Uterus (tissue), 4 donors: ENCODE measurements around the gene YTHDF1. TPM values are rescaled to one million over a fixed set of nuclear protein-coding genes. Genes with fewer than 3 reads are reported as not detected.

Source experiments
- DNase-seq, 2 donors: peaks; one replicate each; pipeline ENCODE4 v3.0.0-alpha.2; 2019 to 2020
- H3K27ac ChIP-seq, 2 donors: fragments of 200-600 bp; sonication (generic); 1 replicate in 1 of 2; 2 replicates in 1 of 2; pipeline ENCODE4 v1.5.1; 2016 to 2018
- H3K27me3 ChIP-seq, 2 donors: fragments of 200-600 bp; sonication (generic); one replicate each; pipeline ENCODE4 v1.5.1; 2018 to 2019; ENCODE audit warnings: control low read depth in 1 of 2
- H3K36me3 ChIP-seq, 2 donors: fragments of 200-600 bp; sonication (generic); one replicate each; pipeline ENCODE4 v1.5.1; 2019; ENCODE audit warnings: control low read depth in 1 of 2
- H3K4me1 ChIP-seq, 2 donors: fragments of 200-600 bp; sonication (generic); one replicate each; pipeline ENCODE4 v1.5.1; 2018 to 2019; ENCODE audit warnings: control low read depth in 1 of 2
- H3K4me3 ChIP-seq, 2 donors: fragments of 200-600 bp; sonication (generic); 1 replicate in 1 of 2; 2 replicates in 1 of 2; pipeline ENCODE4 v1.5.1; 2018 to 2019; ENCODE audit warnings: mild to moderate bottlenecking in 1 of 2
- H3K9me3 ChIP-seq, 2 donors: fragments of 200-600 bp; sonication (generic); one replicate each; pipeline ENCODE4 v1.5.1; 2019; ENCODE audit warnings: control low read depth in 1 of 2
- CTCF ChIP-seq, 4 experiments: fragments of 200-600 bp in 2 of 4; fragments of 450-650 bp in 2 of 4; sonication (generic) in 2 of 4; IDR thresholded peaks; one replicate each; pipeline ENCODE4 v1.5.1; 2016 to 2019; ENCODE audit warnings: antibody characterized with exemption in 4 of 4, mild to moderate bottlenecking in 2 of 4, moderate library complexity in 1 of 4
- POLR2A ChIP-seq, 2 donors: fragments of 450-650 bp; IDR thresholded peaks; one replicate each; pipeline ENCODE4 v1.6.1; 2016; ENCODE audit warnings: antibody characterized with exemption in 2 of 2, mild to moderate bottlenecking in 1 of 2, moderate library complexity in 1 of 2
- intact Hi-C: fragments of 100-400 bp; cut with DNase I; formaldehyde crosslinking; loops from one replicate; pipeline ENCODE4 v1.15.1; 2023; ENCODE audit warnings: low total_unique reads
- total RNA-seq, 4 donors: library from RNA; depleted of rRNA in 3 of 4; stranded (reverse); fragments of >200 nt in 3 of 4; gene quantifications; one replicate each; pipeline versions ENCODE4 v1.1.0 to v1.2.4, GENCODE V29; 2014 to 2023
- donor health status: DM: yes; HTN: yes; CAD: no.

The YTHDF1 gene
- total RNA-seq, 4 donors from 2014 or later, result 17.9 to 35.8 (median 25.8) TPM

- H3K36me3 ChIP-seq, result no peaks in the 10 kb centered on the region
- H3K9me3 ChIP-seq, result no peaks in the 10 kb centered on the region
- no peaks in the 10 kb centered on the region for H3K4me1 ChIP-seq
- no peak for DNase-seq
- no peak for TF ChIP-seq CTCF (IDR thresholded peaks at IDR 0.05)
- TF ChIP-seq POLR2A (IDR thresholded peaks at IDR 0.05), result no peak
- H3K27ac ChIP-seq, result no peak overlapping the region
- H3K27me3 ChIP-seq, result no peaks in the 10 kb centered on the region
- H3K4me3 ChIP-seq, result no peak overlapping the region
- intact Hi-C loops, result no loop called here
These were observed 27.8 kb upstream of the YTHDF1 start for GRCh38 chr20:63243604-63244247.

- no peak for TF ChIP-seq CTCF (IDR thresholded peaks at IDR 0.05)
- TF ChIP-seq POLR2A (IDR thresholded peaks at IDR 0.05), result no peak
- intact Hi-C loops, result no loop called here
- no peak overlapping the region for H3K27ac ChIP-seq
- H3K9me3 ChIP-seq, result no peaks in the 10 kb centered on the region
- H3K36me3 ChIP-seq, result no peaks in the 10 kb centered on the region
- H3K27me3 ChIP-seq, result no peaks in the 10 kb centered on the region
- no peaks in the 10 kb centered on the region for H3K4me1 ChIP-seq
- H3K4me3 ChIP-seq, result no peak overlapping the region
- DNase-seq, result no peak
These were observed 26.8 kb upstream of the YTHDF1 start for GRCh38 chr20:63242736-63243135.

- TF ChIP-seq POLR2A (IDR thresholded peaks at IDR 0.05) (no peak), CTCF (IDR thresholded peaks at IDR 0.05) (no peak)
- intact Hi-C loops, result no loop called here
- H3K4me3 ChIP-seq, result no peak overlapping the region
- DNase-seq, result no peak
- H3K9me3 ChIP-seq, result no peaks in the 10 kb centered on the region
- no peak overlapping the region for H3K27ac ChIP-seq
- no peaks in the 10 kb centered on the region for H3K27me3 ChIP-seq
- H3K36me3 ChIP-seq, result no peaks in the 10 kb centered on the region
- no peaks in the 10 kb centered on the region for H3K4me1 ChIP-seq
These were observed 25.3 kb upstream of the YTHDF1 start for GRCh38 chr20:63241272-63241671.

DNA sequence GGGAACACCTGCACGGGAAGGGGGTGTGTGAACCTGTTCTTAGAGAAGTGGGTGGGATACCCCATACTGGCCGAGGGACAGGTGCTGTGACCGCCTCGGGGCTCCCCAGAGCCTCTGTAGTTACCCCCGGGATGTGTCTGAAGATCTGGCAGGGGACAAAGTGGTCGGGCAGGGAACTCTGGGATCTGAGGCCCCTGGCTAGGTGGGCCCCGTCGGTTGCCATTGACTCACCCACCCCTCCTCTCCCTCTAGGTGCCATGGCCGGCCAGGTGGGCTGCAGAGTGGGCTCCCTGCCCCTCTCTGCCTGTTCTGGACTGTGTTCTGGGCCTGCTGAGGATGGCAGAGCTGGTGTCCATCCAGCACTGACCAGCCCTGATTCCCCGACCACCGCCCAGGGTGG, 24.1 kb upstream of the YTHDF1 start:
- H3K27me3 ChIP-seq, result no peaks in the 10 kb centered on the region
- no peak overlapping the region for H3K27ac ChIP-seq
- no peak for DNase-seq
- intact Hi-C loops, result no loop called here
- no peaks in the 10 kb centered on the region for H3K4me1 ChIP-seq
- H3K9me3 ChIP-seq, result no peaks in the 10 kb centered on the region
- TF ChIP-seq POLR2A (IDR thresholded peaks at IDR 0.05) (no peak), CTCF (IDR thresholded peaks at IDR 0.05) (no peak)
- H3K36me3 ChIP-seq, result no peaks in the 10 kb centered on the region
- H3K4me3 ChIP-seq, result no peak overlapping the region

DNA sequence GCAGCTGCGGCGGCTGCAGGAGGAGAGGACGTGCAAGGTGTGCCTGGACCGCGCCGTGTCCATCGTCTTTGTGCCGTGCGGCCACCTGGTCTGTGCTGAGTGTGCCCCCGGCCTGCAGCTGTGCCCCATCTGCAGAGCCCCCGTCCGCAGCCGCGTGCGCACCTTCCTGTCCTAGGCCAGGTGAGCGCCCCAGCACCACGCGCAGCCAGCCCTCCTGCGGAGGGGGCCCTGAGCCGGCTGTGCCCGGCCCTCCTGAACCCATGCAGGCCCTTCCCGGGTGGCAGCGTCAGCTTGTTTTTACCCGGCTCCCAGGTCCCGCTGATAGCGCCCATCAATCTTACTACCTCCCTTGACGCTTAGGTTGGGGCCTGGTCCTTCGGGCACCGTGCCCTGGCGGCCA, 23.5 kb upstream of the YTHDF1 start:
- Histone ChIP-seq H3K4me3 (no peak overlapping the region), H3K4me1 (no peaks in the 10 kb centered on the region), H3K27me3 (no peaks in the 10 kb centered on the region), H3K27ac (no peak overlapping the region), H3K9me3 (no peaks in the 10 kb centered on the region), H3K36me3 (no peaks in the 10 kb centered on the region)
- no peak for DNase-seq
- intact Hi-C loops, result no loop called here
- TF ChIP-seq POLR2A (IDR thresholded peaks at IDR 0.05) (no peak), CTCF (IDR thresholded peaks at IDR 0.05) (no peak)
